Fibroblast of lung (primary cell): ENCODE measurements around the gene CCL3.

ENCODE experiments used
- CTCF ChIP-seq, 2 donors: IDR thresholded peaks in 1 of 2; conservative IDR thresholded peaks in 1 of 2; 1 replicate in 1 of 2; 2 replicates in 1 of 2; pipeline ENCODE4 v1.5.1; 2011 to 2012; ENCODE audit warnings: low read length in 2 of 2, control low read depth in 1 of 2, inconsistent platforms in 1 of 2, low read depth in 1 of 2, mild to moderate bottlenecking in 1 of 2
- EZH2 ChIP-seq: IDR thresholded peaks from 2 replicates; pipeline ENCODE4 v1.5.1; 2012; ENCODE audit warnings: low read length, control low read depth, mild to moderate bottlenecking; ENCODE audit errors: missing control alignments

- TF ChIP-seq CTCF (conservative IDR thresholded peaks at IDR 0.05 in 1 of 2, IDR thresholded peaks at IDR 0.05 in 1 of 2; ENCODE audit: low read depth in 1 of 2, low read length in 2 of 2): no peak
- TF ChIP-seq EZH2: no peak
Observed at GRCh38 chr17:36094746-36095145, 4.8 kb upstream of the CCL3 start.
